PFSK-1 (cell line): Measurements from ENCODE around the gene LCOR.

Experiments used
- FOXP2 ChIP-seq: optimal IDR thresholded peaks from 2 replicates; pipeline ENCODE3; 2011; ENCODE audit warnings: borderline replicate concordance, control low read depth, inconsistent platforms; ENCODE audit not compliant: insufficient read depth; ENCODE audit errors: extremely low read length, extremely low read depth
- POLR2AphosphoS5 ChIP-seq: IDR thresholded peaks from 2 replicates; pipeline ENCODE4 v1.6.1; 2012; ENCODE audit warnings: low read depth, mild to moderate bottlenecking, control low read depth, low read length, moderate library complexity
- REST ChIP-seq, 2 experiments: IDR thresholded peaks; 2 replicates each; pipeline versions ENCODE4 v1.6.1 to v1.8.0; 2011 to 2012; ENCODE audit warnings: low read depth in 2 of 2, low read length in 2 of 2, control low read depth in 1 of 2, inconsistent platforms in 1 of 2, mild to moderate bottlenecking in 1 of 2, moderate library complexity in 1 of 2; ENCODE audit not compliant: insufficient read depth in 1 of 2
- SIN3A ChIP-seq: IDR thresholded peaks from 2 replicates; pipeline ENCODE4 v1.6.1; 2012; ENCODE audit warnings: mild to moderate bottlenecking, low read length, moderate library complexity, borderline replicate concordance; ENCODE audit not compliant: insufficient read depth
- TAF1 ChIP-seq: IDR thresholded peaks from 2 replicates; pipeline ENCODE4 v1.6.1; 2012; ENCODE audit warnings: low read length, control low read depth, borderline replicate concordance; ENCODE audit not compliant: insufficient read depth

The LCOR gene

GRCh38 chr10:96922978-96923948, 91.2 kb downstream of the LCOR start:
- TF ChIP-seq REST (IDR thresholded peaks at IDR 0.05; ENCODE audit: insufficient read depth in 1 of 2, low read depth in 2 of 2, low read length in 2 of 2) (no peak), TAF1 (no peak), FOXP2 (no peak)

- TF ChIP-seq REST (IDR thresholded peaks at IDR 0.05; ENCODE audit: insufficient read depth in 1 of 2, low read depth in 2 of 2, low read length in 2 of 2) (no peak), POLR2AphosphoS5 (no peak), TAF1 (no peak), SIN3A (no peak), FOXP2 (no peak)
Observed at GRCh38 chr10:96924861-96925260, 92.8 kb downstream of the LCOR start.

- TF ChIP-seq FOXP2 (no peak), POLR2AphosphoS5 (no peak), SIN3A (no peak), REST (IDR thresholded peaks at IDR 0.05; ENCODE audit: insufficient read depth in 1 of 2, low read depth in 2 of 2, low read length in 2 of 2) (no peak), TAF1 (no peak)
Observed at GRCh38 chr10:96930469-96930868, 98.4 kb downstream of the LCOR start.

GRCh38 chr10:96935148-96935547, 103.0 kb downstream of the LCOR start:
- no peak for TF ChIP-seq SIN3A
- TF ChIP-seq POLR2AphosphoS5: no peak
- TF ChIP-seq FOXP2: no peak
- TF ChIP-seq REST (IDR thresholded peaks at IDR 0.05; ENCODE audit: insufficient read depth in 1 of 2, low read depth in 2 of 2, low read length in 2 of 2): no peak
- TF ChIP-seq TAF1: no peak
